Upper lobe of left lung (tissue), 6 donors: ENCODE measurements around the gene IKBIP. TPM values are rescaled to one million over a fixed set of nuclear protein-coding genes. Genes with fewer than 3 reads are reported as not detected.

Experiments
- ATAC-seq, 2 donors: fragments of 200-7000 bp; cut with Tn5 transposase; one replicate each; pipeline ENCODE4 v1.9.1; 2022; ENCODE audit warnings: mild to moderate bottlenecking in 2 of 2, moderate library complexity in 2 of 2; ENCODE audit not compliant: low FRiP score in 2 of 2
- DNase-seq, 2 donors: peaks; one replicate each; pipeline ENCODE4 v3.0.0-alpha.2; 2019 to 2020
- H3K27ac ChIP-seq, 4 donors: fragments of 200-600 bp; sonication (generic); one replicate each; pipeline ENCODE4 v1.5.1; 2016 to 2019
- H3K27me3 ChIP-seq, 4 donors: fragments of 200-600 bp; sonication (generic); one replicate each; pipeline ENCODE4 v1.5.1; 2017 to 2019
- H3K36me3 ChIP-seq, 4 donors: fragments of 200-600 bp; sonication (generic); one replicate each; pipeline ENCODE4 v1.5.1; 2016 to 2019
- H3K4me1 ChIP-seq, 4 donors: fragments of 200-600 bp; sonication (generic); one replicate each; pipeline ENCODE4 v1.5.1; 2018 to 2019
- H3K4me3 ChIP-seq, 4 donors: fragments of 200-600 bp; sonication (generic); one replicate each; pipeline ENCODE4 v1.5.1; 2017 to 2019; ENCODE audit warnings: mild to moderate bottlenecking in 2 of 4, moderate library complexity in 1 of 4
- H3K9me3 ChIP-seq, 4 donors: fragments of 200-600 bp; sonication (generic); one replicate each; pipeline ENCODE4 v1.5.1; 2018 to 2019
- EP300 ChIP-seq, 4 donors: sonication (generic); formaldehyde crosslinking; IDR thresholded peaks; one replicate each; pipeline ENCODE4 v1.5.1; 2017; ENCODE audit warnings: antibody characterized with exemption in 4 of 4, control low read depth in 2 of 4
- POLR2A ChIP-seq, 4 donors: fragments of 450-650 bp; IDR thresholded peaks; one replicate each; pipeline ENCODE4 v1.5.1; 2016 to 2017; ENCODE audit warnings: antibody characterized with exemption in 4 of 4, mild to moderate bottlenecking in 2 of 4
- POLR2AphosphoS5 ChIP-seq, 2 donors: sonication (generic); formaldehyde crosslinking; IDR thresholded peaks; one replicate each; pipeline ENCODE4 v1.5.1; 2017; ENCODE audit warnings: antibody characterized with exemption in 2 of 2
- whole genome bisulfite sequencing, 2 donors: methylation state at CpG; one replicate each; pipeline ENCODE4 v1.1.5; 2017 to 2018; 5-methylcytosine and 5-hydroxymethylcytosine counted together
- total RNA-seq, 6 donors: library from RNA; depleted of rRNA in 4 of 6; stranded (reverse); fragments of >200 nt in 4 of 6; gene quantifications; one replicate each; pipeline versions ENCODE4 v1.1.0 to v1.2.1, GENCODE V29; 2016 to 2021
- TF ChIP-seq, protein P1 (sequence below), 6 experiments: fragments of 450-650 bp in 4 of 6; fragments of 200-600 bp in 2 of 6; sonication (generic) in 2 of 6; IDR thresholded peaks; one replicate each; pipeline ENCODE4 v1.5.1; 2016 to 2019; ENCODE audit warnings: antibody characterized with exemption in 6 of 6
- donor health status: DM: no; HTN: no; CAD: no; lungs with moderate emphysema.
- donor health status: DM: no; HTN: yes; CAD: no; lungs with severe emphysema.

IKBIP gene
- total RNA-seq, 6 donors from 2014 or later = 1.0 to 17.8 (median 11.2) TPM

DNA sequence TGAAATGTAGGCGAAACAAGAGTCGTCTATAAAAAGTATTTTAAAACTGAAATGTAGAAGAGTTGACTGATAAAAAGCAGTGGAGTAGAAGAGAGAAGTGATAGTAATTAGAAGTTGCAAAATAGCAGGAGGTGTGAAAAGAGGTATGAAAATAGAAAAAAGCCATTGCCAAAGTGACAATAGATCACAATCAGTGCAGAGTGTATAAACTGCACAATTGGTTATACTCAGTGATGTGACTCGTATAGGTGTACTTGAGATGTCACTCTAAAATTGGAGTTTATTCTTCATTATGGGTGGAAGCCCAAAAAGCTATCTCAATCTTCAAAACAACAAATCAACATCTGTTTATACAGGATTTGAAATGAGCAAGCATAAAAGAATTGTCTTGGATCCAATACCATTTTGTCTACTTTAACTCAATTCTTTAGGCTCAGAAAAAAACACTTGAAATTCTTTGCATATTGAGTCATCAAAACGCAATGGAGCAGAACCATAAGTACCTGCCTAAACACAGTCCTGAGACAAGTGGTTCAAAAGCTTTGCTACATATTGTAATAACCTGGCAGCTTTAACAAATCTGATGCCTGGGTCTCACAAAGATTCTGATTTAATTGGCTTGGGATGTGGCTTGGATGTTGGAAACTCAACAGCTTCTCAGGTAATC lies 8.8 kb downstream of the IKBIP start:
- no peaks in the 10 kb centered on the region for H3K27me3 ChIP-seq
- TF ChIP-seq POLR2AphosphoS5 (IDR thresholded peaks at IDR 0.05) = no peak
- peak in 1 of 4 donors; percentile 12 for TF ChIP-seq EP300 (IDR thresholded peaks at IDR 0.05)
- no peak overlapping the region for H3K4me3 ChIP-seq
- no peaks in the 10 kb centered on the region for H3K9me3 ChIP-seq
- WGBS, 2 donors = 73 to 74% methylated on average over 4 of the region's 4 CpGs
- ATAC-seq (peak in 1 of 2 donors; percentile 66), DNase-seq (no peak)
- H3K36me3 ChIP-seq = peaks cover 0 to 4% (median 0%) of the 10 kb centered on the region in 4 donors
- peak overlapping the region in 1 of 4 donors; percentile 14 for H3K27ac ChIP-seq
- H3K4me1 ChIP-seq = peaks cover 0 to 17% (median 9%) of the 10 kb centered on the region in 4 donors

DNA sequence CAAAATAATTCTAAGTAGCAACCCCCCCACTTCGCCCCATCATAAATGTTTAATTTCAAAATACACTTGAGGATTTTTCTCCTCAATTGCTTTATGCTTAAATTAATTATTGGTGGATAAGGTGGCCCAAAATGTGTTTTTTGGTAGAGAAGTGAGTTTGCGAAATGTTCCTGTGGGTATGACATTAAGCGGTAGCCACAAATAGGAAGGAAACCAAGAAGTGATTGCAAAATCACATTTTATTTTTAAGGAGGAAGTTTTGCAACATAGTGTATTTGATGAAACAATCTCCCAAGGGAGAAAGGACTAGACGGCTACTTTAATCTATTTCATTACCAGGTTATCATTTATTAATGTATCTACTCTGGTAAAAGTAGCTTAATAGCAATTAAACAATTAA lies 25.6 kb downstream of the IKBIP start:
- Histone ChIP-seq H3K27me3 (no peaks in the 10 kb centered on the region), H3K27ac (peak overlapping the region in 3 of 4 donors; percentile 44 to 67 (median 61)), H3K9me3 (no peaks in the 10 kb centered on the region), H3K36me3 (no peaks in the 10 kb centered on the region), H3K4me1 (peaks cover 0 to 9% (median 3%) of the 10 kb centered on the region in 4 donors), H3K4me3 (no peak overlapping the region)
- TF ChIP-seq, protein P1, sequence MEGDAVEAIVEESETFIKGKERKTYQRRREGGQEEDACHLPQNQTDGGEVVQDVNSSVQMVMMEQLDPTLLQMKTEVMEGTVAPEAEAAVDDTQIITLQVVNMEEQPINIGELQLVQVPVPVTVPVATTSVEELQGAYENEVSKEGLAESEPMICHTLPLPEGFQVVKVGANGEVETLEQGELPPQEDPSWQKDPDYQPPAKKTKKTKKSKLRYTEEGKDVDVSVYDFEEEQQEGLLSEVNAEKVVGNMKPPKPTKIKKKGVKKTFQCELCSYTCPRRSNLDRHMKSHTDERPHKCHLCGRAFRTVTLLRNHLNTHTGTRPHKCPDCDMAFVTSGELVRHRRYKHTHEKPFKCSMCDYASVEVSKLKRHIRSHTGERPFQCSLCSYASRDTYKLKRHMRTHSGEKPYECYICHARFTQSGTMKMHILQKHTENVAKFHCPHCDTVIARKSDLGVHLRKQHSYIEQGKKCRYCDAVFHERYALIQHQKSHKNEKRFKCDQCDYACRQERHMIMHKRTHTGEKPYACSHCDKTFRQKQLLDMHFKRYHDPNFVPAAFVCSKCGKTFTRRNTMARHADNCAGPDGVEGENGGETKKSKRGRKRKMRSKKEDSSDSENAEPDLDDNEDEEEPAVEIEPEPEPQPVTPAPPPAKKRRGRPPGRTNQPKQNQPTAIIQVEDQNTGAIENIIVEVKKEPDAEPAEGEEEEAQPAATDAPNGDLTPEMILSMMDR (IDR thresholded peaks at IDR 0.05) = no peak
- peak in 1 of 2 donors; percentile 23 for TF ChIP-seq POLR2AphosphoS5 (IDR thresholded peaks at IDR 0.05)
- peak in 1 of 2 donors; percentile 87 for ATAC-seq
- WGBS, 2 donors = 30 to 44% methylated on average over 4 of the region's 4 CpGs
- no peak for DNase-seq

DNA sequence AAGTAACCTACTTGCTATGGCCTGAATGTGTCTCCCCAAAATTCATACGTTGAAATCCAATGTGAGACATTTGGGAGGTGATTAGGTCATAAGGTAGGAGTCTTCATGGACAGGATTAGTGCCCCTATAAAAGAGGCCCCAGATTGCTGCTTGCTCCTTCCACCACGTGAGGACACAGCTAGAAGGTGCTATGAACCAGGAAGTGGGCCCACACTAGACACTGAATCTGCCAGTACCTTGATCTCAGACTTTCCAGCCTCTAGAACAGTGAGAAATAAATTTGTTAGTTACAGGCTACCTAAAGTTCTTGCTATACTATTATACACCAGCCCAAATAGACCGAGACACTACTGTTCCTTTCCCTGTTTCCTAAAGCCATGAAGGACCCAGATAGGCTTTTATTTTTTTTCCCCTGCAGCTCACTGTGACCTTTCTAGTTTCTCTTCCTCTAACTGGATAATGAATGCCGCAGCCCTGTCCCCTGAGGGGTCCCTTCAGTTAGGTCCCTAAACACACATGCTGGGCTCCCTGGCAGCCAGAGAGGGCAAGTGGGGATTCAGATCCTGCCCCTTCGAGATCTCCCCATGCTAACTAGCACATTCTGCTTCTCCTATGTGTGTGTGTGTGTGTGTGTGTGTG lies 31.8 kb downstream of the IKBIP start:
- H3K4me3 ChIP-seq = no peak overlapping the region
- TF ChIP-seq POLR2AphosphoS5 (IDR thresholded peaks at IDR 0.05) (no peak), EP300 (IDR thresholded peaks at IDR 0.05) (no peak), POLR2A (IDR thresholded peaks at IDR 0.05) (no peak)
- TF ChIP-seq, protein P1 (IDR thresholded peaks at IDR 0.05) = no peak
- no peaks in the 10 kb centered on the region for H3K4me1 ChIP-seq
- 69 to 79% methylated on average over 5 of the region's 5 CpGs for WGBS, 2 donors
- no peaks in the 10 kb centered on the region for H3K36me3 ChIP-seq
- H3K27ac ChIP-seq = peak overlapping the region in 1 of 4 donors; percentile 30
- DNase-seq (no peak), ATAC-seq (peak in 1 of 2 donors; percentile 44)
- H3K9me3 ChIP-seq = no peaks in the 10 kb centered on the region
- H3K27me3 ChIP-seq = no peaks in the 10 kb centered on the region

DNA sequence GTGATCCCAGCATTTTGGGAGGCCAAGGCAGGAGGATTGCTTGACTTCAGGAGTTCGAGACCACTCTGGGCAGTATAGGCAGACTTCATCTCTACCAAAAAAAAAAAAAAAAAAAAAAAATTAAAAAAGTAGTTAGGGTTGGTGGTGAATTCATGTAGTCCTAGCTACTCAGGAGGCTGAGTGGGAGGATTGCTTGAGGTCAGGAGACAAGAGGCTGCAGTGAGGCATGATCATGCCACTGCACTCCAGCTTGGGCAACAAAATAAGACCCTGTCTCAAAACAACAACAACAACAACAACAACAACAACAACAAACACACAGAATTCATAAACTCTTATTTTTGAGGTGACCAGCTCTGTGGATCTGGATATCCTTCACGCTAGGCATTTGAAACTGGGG lies 34.0 kb downstream of the IKBIP start:
- no peaks in the 10 kb centered on the region for H3K4me1 ChIP-seq
- H3K36me3 ChIP-seq = no peaks in the 10 kb centered on the region
- ATAC-seq (no peak), DNase-seq (no peak)
- no peak overlapping the region for H3K27ac ChIP-seq
- TF ChIP-seq POLR2AphosphoS5 (IDR thresholded peaks at IDR 0.05) = no peak
- no peak for TF ChIP-seq EP300 (IDR thresholded peaks at IDR 0.05)
- no peak for TF ChIP-seq POLR2A (IDR thresholded peaks at IDR 0.05)
- TF ChIP-seq, protein P1 (IDR thresholded peaks at IDR 0.05) = no peak
- H3K9me3 ChIP-seq = no peaks in the 10 kb centered on the region
- WGBS, 2 donors = 98% methylated on average over 2 of the region's 2 CpGs
- no peak overlapping the region for H3K4me3 ChIP-seq
- H3K27me3 ChIP-seq = no peaks in the 10 kb centered on the region

DNA sequence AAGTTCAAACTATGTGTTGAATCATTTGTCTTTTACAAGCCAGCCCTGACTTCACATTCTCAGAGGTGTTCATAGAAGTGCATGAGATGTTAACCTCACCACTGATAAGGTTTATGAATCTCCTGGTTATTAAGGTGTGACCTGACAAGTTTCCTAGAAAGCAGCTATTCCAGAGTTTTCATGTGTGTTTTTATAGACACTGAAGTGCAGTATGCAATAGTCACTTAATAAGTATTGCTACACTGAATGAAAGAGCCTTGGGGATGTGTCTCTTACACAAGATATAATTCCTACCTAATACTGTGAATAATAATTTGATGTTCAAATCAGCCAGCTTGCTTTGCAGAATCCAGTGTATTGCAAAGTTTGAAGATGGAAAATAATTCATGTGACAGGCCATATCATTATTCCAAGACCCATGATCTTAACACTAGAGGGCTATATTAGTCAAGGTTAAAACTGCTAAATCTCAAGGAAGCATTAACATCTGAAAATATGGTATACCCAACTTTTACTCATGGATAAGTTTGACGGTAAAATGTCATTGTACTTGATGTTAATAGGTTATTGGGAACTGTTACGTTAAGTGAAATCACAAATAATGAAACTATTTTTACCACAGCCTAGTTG lies 38.1 kb downstream of the IKBIP start:
- Histone ChIP-seq H3K4me3 (no peak overlapping the region), H3K27ac (no peak overlapping the region), H3K36me3 (peaks cover 16 to 35% (median 30%) of the 10 kb centered on the region in 4 donors), H3K9me3 (no peaks in the 10 kb centered on the region), H3K4me1 (no peaks in the 10 kb centered on the region), H3K27me3 (no peaks in the 10 kb centered on the region)
- TF ChIP-seq POLR2AphosphoS5 (IDR thresholded peaks at IDR 0.05) = no peak
- TF ChIP-seq, protein P1 (IDR thresholded peaks at IDR 0.05) = peak in 2 of 6 experiments; percentile 6 to 21
- 67 to 74% methylated on average over 2 of the region's 2 CpGs for WGBS, 2 donors
- DNase-seq (no peak), ATAC-seq (no peak)
